ENCODE results near the gene VPS51. TPM values are rescaled to one million over a fixed set of nuclear protein-coding genes. Genes with fewer than 3 reads are reported as not detected.

Gene VPS51
- total and polyA plus RNA-seq, 10 of the 15 experiments (the other 5 are each of a cell fraction or from before 2014, with no cell fraction given) = 1.5 to 279 (median 53.2) TPM

DNA sequence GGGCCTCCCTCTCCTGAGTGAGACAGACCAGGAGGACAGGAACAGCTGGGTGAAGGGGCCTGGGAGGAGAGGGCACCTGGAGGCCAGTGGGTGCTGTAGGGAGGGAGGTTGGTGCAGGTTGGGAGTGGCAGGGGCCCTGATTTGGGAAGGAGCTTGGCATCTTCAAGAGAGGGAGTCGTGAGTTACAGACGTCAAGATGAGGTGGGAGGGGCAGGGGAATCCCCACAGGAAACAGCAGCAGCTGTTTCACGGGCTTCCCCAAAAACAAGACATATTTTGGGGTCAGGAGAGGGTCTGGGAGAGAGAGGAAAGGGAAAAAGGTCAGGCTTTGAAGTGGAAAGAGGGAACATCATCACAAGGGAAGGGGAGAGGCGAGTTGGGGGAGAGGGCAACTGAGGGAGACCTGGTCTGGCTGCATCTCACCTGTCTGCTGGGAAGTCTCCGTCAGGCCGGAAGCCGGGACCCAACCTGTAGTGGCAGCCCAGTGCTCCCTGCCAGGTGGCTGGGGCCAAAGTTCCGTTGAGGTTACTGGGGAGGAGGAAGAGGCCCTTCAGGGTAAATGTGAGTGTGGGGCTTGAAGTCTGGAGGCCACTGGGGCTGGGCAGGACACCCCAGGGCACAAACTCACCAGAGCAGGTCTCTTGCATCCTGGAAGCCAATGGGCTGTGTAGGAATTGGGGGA lies 42.0 kb upstream of the VPS51 start:
- peaks cover 37% of the 10 kb centered on the region for H3K4me1 ChIP-seq (ENCODE audit: control insufficient read depth, insufficient read depth, low read length)
- FAIRE-seq = no peak
- no peaks in the 10 kb centered on the region for H3K79me2 ChIP-seq (ENCODE audit: control insufficient read depth, insufficient read depth, low read length)
- peak overlapping the region; percentile 20; the same call in 1 of the 2 replicates for H2AFZ ChIP-seq (ENCODE audit: control insufficient read depth, low read depth, low read length)
- no peak for DNase-seq (ENCODE audit: low read depth, low spot score)
- RAD21 ChIA-PET (ENCODE audit: unreplicated experiment) = no interaction called here
- in situ Hi-C loops (cut with MboI) = no loop called here
- 8% methylated on average over 8 of the region's 8 CpGs for WGBS (ENCODE audit: insufficient coverage, insufficient replicate concordance, low lambda C conversion rate, missing lambda C conversion rate)
- peak overlapping the region; percentile 7; the same call in 1 of the 2 replicates for H3K27ac ChIP-seq (ENCODE audit: control insufficient read depth, insufficient read depth)
- peak; percentile 18 for ATAC-seq
- no peaks in the 10 kb centered on the region for H3K36me3 ChIP-seq (ENCODE audit: control insufficient read depth in 2 of 2, insufficient read depth in 2 of 2, low read length in 1 of 2)
- peak overlapping the region; percentile 52 for H3K4me2 ChIP-seq (ENCODE audit: control insufficient read depth, insufficient read depth)
- intact Hi-C loops (cut with micrococcal nuclease; ENCODE audit: unreplicated experiment) = no loop called here
- TF ChIP-seq CBFB (IDR thresholded peaks at IDR 0.05; ENCODE audit: low read depth) (no peak), MYC (IDR thresholded peaks at IDR 0.05; ENCODE audit: insufficient read depth, insufficient read length, insufficient replicate concordance, low read length, severe bottlenecking) (no peak), TCF3 (IDR thresholded peaks at IDR 0.05; ENCODE audit: borderline replicate concordance, insufficient read depth, low read depth, low read length) (0 out of 2 replicates have a peak, but pooled peaks have one; percentile 52), SIX5 (IDR thresholded peaks at IDR 0.05; ENCODE audit: low read depth, low read length, severe bottlenecking) (no peak), NBN (IDR thresholded peaks at IDR 0.05) (0 out of 2 replicates have a peak, but pooled peaks have one; percentile 16), RUNX3 (IDR thresholded peaks at IDR 0.05; ENCODE audit: low read length) (0 out of 2 replicates have a peak, but pooled peaks have one; percentile 35), ETV6 (conservative IDR thresholded peaks at IDR 0.05 in 1 of 2, IDR thresholded peaks at IDR 0.05 in 1 of 2; ENCODE audit: borderline replicate concordance in 1 of 2, low read depth in 1 of 2) (peak in 1 of 2 experiments; percentile 39; a peak in 1 of 4 replicates), FOXK2 (IDR thresholded peaks at IDR 0.05) (no peak), STAT1 (conservative IDR thresholded peaks at IDR 0.05) (no peak), RBBP5 (conservative IDR thresholded peaks at IDR 0.05) (no peak), SREBF1 (IDR thresholded peaks at IDR 0.05; ENCODE audit: low read length) (no peak), HDGF (IDR thresholded peaks at IDR 0.05) (0 out of 2 replicates have a peak, but pooled peaks have one; percentile 29), TCF12 (IDR thresholded peaks at IDR 0.05; ENCODE audit: low read depth, low read length) (peak; percentile 24; the same call in 1 of the 2 replicates), IKZF2 (IDR thresholded peaks at IDR 0.05) (peak; percentile 26 to 38; a peak in 2 of 4 replicates), IKZF1 (conservative IDR thresholded peaks at IDR 0.05) (peak; percentile 47; the same call in 1 of the 2 replicates)
- TF ChIP-seq, protein P1, sequence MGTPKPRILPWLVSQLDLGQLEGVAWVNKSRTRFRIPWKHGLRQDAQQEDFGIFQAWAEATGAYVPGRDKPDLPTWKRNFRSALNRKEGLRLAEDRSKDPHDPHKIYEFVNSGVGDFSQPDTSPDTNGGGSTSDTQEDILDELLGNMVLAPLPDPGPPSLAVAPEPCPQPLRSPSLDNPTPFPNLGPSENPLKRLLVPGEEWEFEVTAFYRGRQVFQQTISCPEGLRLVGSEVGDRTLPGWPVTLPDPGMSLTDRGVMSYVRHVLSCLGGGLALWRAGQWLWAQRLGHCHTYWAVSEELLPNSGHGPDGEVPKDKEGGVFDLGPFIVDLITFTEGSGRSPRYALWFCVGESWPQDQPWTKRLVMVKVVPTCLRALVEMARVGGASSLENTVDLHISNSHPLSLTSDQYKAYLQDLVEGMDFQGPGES (IDR thresholded peaks at IDR 0.05) = no peak
- TF ChIP-seq, protein P2, sequence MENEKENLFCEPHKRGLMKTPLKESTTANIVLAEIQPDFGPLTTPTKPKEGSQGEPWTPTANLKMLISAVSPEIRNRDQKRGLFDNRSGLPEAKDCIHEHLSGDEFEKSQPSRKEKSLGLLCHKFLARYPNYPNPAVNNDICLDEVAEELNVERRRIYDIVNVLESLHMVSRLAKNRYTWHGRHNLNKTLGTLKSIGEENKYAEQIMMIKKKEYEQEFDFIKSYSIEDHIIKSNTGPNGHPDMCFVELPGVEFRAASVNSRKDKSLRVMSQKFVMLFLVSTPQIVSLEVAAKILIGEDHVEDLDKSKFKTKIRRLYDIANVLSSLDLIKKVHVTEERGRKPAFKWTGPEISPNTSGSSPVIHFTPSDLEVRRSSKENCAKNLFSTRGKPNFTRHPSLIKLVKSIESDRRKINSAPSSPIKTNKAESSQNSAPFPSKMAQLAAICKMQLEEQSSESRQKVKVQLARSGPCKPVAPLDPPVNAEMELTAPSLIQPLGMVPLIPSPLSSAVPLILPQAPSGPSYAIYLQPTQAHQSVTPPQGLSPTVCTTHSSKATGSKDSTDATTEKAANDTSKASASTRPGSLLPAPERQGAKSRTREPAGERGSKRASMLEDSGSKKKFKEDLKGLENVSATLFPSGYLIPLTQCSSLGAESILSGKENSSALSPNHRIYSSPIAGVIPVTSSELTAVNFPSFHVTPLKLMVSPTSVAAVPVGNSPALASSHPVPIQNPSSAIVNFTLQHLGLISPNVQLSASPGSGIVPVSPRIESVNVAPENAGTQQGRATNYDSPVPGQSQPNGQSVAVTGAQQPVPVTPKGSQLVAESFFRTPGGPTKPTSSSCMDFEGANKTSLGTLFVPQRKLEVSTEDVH (IDR thresholded peaks at IDR 0.05; ENCODE audit: low read depth, partially characterized antibody) = no peak
- H3K9me3 ChIP-seq (replicated peaks; ENCODE audit: control insufficient read depth, insufficient read depth, low read length) = no peaks in the 10 kb centered on the region
- POLR2A ChIA-PET = interaction anchor here (0.9 to 1.9 kb wide), 3 partner anchors 13 to 136 kb away, joined by 3 to 6 read pairs (median 4); partner anchors contain the start of gene SAC3D1
- no TSS peak for BruUV-seq (replicated peaks)
- no peaks in the 10 kb centered on the region for H3K27me3 ChIP-seq (replicated peaks in 1 of 2; ENCODE audit: control insufficient read depth in 2 of 2, insufficient read depth in 2 of 2, low read length in 1 of 2)
- CTCF ChIA-PET = interaction anchor here (0.9 to 1.0 kb wide), 2 partner anchors 13 to 68 kb away, joined by 3 to 5 read pairs; partner anchors contain the start of genes FAU and MRPL49
- no peak overlapping the region for H3K9ac ChIP-seq (ENCODE audit: control insufficient read depth, insufficient read depth, low read length)
- SMC1A ChIA-PET (ENCODE audit: uncharacterized antibody, unreplicated experiment) = interaction anchor here (1.3 kb wide), 1 partner anchor 25 kb away, joined by 5 read pairs; no protein-coding TSS in a partner anchor
- H3K4me3 ChIP-seq = peak overlapping the region; percentile 19; the same call in 1 of the 2 replicates
- H4K20me1 ChIP-seq (ENCODE audit: control insufficient read depth, insufficient read depth) = no peaks in the 10 kb centered on the region

Measured in GM12878 (cell line).